ENCODE measurements around the gene SNRK.

SNRK gene

GRCh38 chr3:43365601-43366305, 79.4 kb downstream of the SNRK start:
- no peaks in the 10 kb centered on the region for H3K36me3 ChIP-seq (replicated peaks)
- DNase-seq = no peak
- H3K27me3 ChIP-seq (replicated peaks) = no peaks in the 10 kb centered on the region
- TF ChIP-seq, protein P1, sequence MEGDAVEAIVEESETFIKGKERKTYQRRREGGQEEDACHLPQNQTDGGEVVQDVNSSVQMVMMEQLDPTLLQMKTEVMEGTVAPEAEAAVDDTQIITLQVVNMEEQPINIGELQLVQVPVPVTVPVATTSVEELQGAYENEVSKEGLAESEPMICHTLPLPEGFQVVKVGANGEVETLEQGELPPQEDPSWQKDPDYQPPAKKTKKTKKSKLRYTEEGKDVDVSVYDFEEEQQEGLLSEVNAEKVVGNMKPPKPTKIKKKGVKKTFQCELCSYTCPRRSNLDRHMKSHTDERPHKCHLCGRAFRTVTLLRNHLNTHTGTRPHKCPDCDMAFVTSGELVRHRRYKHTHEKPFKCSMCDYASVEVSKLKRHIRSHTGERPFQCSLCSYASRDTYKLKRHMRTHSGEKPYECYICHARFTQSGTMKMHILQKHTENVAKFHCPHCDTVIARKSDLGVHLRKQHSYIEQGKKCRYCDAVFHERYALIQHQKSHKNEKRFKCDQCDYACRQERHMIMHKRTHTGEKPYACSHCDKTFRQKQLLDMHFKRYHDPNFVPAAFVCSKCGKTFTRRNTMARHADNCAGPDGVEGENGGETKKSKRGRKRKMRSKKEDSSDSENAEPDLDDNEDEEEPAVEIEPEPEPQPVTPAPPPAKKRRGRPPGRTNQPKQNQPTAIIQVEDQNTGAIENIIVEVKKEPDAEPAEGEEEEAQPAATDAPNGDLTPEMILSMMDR (IDR thresholded peaks at IDR 0.05; ENCODE audit: low read depth, low read length, missing control alignments) = no peak
- no peak overlapping the region for H3K27ac ChIP-seq
- in situ Hi-C loops (cut with HindIII; ENCODE audit: low pct_ligation_motif_present, low sequenced_read_pairs) = no loop called here
- H3K4me3 ChIP-seq (ENCODE audit: low read depth, low read length) = no peak overlapping the region

DNA sequence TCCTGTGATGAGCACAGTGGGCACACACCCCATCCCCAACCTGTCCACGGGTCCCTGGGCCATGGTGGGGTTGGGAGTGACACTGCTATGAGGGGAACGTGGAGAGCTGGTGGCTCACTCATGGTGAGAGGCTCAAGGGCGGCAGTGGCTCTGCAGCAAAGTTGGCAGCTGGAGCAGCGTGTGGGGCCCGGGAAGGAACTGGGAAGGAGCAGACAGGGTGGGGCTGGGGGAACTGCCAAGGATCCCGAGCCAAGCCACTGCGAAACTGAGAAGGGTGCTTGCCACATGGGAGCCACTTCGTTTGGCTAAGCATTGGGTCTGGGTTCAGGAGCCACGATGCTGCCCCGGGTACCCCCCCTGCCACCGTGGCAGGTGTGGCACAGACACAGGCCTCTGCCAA, 80.1 kb downstream of the SNRK start:
- TF ChIP-seq, protein P1 (IDR thresholded peaks at IDR 0.05; ENCODE audit: low read depth, low read length, missing control alignments) = no peak
- DNase-seq = no peak
- no peaks in the 10 kb centered on the region for H3K27me3 ChIP-seq (replicated peaks)
- in situ Hi-C loops (cut with HindIII; ENCODE audit: low pct_ligation_motif_present, low sequenced_read_pairs) = no loop called here
- no peaks in the 10 kb centered on the region for H3K36me3 ChIP-seq (replicated peaks)
- H3K27ac ChIP-seq = no peak overlapping the region
- H3K4me3 ChIP-seq (ENCODE audit: low read depth, low read length) = no peak overlapping the region

- Histone ChIP-seq H3K36me3 (replicated peaks) (no peaks in the 10 kb centered on the region), H3K27me3 (replicated peaks) (no peaks in the 10 kb centered on the region), H3K27ac (no peak overlapping the region), H3K4me3 (ENCODE audit: low read depth, low read length) (no peak overlapping the region)
- in situ Hi-C loops (cut with HindIII; ENCODE audit: low pct_ligation_motif_present, low sequenced_read_pairs) = no loop called here
- DNase-seq = no peak
- TF ChIP-seq, protein P1 (IDR thresholded peaks at IDR 0.05; ENCODE audit: low read depth, low read length, missing control alignments) = no peak
These were observed 80.5 kb downstream of the SNRK start for GRCh38 chr3:43366885-43367284.

DNA sequence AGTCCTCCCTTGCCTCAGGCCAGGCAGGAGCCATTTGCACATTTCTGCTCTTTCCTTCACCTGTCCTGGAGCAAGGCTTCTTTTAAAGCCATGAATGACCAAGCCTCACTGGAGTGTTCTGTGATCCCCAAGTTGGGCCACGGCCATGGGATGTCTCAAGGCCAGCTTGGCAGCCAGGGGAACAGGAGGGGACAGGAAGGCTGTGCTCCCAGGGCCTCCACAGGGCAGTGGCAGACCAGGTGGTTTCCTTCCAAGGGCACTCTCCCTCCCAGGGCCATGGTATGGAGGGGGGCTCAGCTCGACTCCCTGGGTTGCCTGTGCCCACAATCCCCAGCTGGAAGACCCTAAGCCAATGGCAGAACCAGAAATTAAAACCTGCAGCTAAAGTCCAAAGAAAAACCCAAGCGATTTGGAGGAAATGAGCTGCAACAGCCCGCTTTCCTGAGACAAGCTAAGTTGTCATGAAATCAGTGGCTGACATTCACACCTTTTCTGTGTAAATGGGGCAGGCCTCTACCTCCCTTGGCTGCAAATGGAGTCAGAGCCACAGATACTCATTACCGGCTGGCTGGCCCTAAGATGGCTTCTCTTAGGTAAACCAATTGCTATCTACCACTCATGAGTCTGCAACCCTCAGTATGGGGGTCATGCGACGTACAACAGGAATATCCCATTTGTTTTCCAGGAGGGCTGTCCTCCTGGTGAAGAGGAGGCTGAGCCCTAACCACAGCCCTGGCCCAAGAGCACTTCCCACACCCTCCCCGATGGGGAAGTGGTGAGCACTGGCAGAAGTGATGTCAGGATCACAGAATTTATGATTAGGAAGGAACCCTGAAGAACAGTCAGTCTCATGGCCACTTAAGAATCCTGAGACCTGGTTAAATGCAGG, 83.3 kb downstream of the SNRK start:
- no peak for DNase-seq
- Histone ChIP-seq H3K27me3 (replicated peaks) (no peaks in the 10 kb centered on the region), H3K36me3 (replicated peaks) (no peaks in the 10 kb centered on the region), H3K4me3 (ENCODE audit: low read depth, low read length) (no peak overlapping the region), H3K27ac (no peak overlapping the region)
- TF ChIP-seq, protein P1 (IDR thresholded peaks at IDR 0.05; ENCODE audit: low read depth, low read length, missing control alignments) = no peak
- in situ Hi-C loops (cut with HindIII; ENCODE audit: low pct_ligation_motif_present, low sequenced_read_pairs) = no loop called here

DNA sequence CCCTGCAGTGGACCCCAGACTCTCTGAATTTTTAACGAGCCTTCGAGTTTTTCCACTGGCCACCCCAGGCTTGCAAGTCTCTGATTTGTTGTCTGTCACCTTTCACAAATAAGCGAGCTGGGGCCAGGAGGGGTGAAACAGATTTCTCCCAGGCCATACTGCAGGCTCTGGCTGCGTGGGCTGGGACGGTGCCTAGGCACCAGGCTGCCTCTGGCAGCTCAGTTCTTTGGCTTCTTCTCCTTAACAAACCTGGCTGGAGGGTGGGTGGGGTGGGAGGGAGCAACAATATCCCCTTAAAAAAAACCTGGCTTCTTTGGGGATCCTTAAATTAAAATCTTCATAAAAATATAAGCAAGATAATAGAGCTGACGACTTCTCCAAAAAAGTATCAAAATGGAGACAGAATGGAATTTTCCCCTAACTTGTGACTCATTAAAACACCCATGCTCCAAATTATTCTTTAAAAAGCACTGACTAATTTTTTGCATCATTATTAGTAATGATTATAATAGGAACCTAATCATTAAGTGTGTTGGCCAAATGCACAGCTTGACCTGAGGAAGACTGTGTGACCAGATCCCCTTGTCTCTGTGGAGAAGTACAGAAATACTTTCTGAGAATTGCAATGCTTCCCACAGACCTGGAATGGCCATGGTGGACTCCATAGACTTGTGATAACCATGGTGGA, 84.1 kb downstream of the SNRK start:
- H3K27me3 ChIP-seq (replicated peaks) = no peaks in the 10 kb centered on the region
- H3K36me3 ChIP-seq (replicated peaks) = no peaks in the 10 kb centered on the region
- no peak overlapping the region for H3K27ac ChIP-seq
- H3K4me3 ChIP-seq (ENCODE audit: low read depth, low read length) = no peak overlapping the region
- no peak for DNase-seq
- in situ Hi-C loops (cut with HindIII; ENCODE audit: low pct_ligation_motif_present, low sequenced_read_pairs) = no loop called here
- TF ChIP-seq, protein P1 (IDR thresholded peaks at IDR 0.05; ENCODE audit: low read depth, low read length, missing control alignments) = no peak
